ENCODE results near the gene KCNA10.

KCNA10 gene

GRCh38 chr1:110495926-110496600 lies 22.9 kb downstream of the KCNA10 start:
- peak; percentile 50 for DNase-seq

- no peak for DNase-seq
Observed at GRCh38 chr1:110494522-110495406, 24.2 kb downstream of the KCNA10 start.

- DNase-seq = no peak
Observed at GRCh38 chr1:110494036-110494435, 24.9 kb downstream of the KCNA10 start.

- DNase-seq = no peak
Observed at GRCh38 chr1:110493059-110493699, 25.8 kb downstream of the KCNA10 start.

GRCh38 chr1:110492573-110492972 lies 26.4 kb downstream of the KCNA10 start:
- DNase-seq = no peak

DNA sequence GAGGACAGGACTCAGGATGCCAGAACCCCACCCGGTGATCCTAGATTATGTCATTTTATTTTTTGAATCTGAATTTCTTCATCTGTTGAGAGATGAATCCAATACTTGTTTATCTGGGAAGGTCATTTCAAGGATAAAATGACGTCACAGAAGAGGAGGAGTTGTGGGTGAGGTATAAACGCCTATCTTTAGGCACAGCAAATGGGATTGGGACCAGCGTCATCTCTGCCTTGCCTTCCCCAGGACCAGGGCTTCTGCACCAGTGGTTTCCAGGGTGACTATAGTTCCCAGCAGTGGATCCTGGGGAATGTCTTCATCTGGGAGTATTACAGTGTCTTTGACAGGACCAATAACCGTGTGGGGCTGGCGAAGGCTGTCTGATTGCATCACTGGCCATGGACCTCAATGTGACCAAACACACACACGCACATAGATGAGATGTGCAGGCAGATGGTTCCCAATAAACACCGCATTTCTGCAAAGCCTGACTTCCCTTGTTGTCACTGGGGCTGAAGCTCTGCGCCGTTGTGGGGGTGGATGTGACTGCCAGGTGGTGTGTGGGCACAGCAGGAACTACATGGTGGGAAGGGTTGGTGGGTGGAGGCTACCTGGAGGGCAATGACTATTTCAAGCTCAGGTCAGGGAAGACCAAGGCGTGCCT lies 28.1 kb downstream of the KCNA10 start:
- no peak for DNase-seq

GRCh38 chr1:110489973-110490542 lies 28.9 kb downstream of the KCNA10 start:
- no peak for DNase-seq

GRCh38 chr1:110489406-110489805 lies 29.6 kb downstream of the KCNA10 start:
- DNase-seq = no peak

GRCh38 chr1:110488867-110489266 lies 30.1 kb downstream of the KCNA10 start:
- no peak for DNase-seq

GRCh38 chr1:110488161-110488560 lies 30.8 kb downstream of the KCNA10 start:
- DNase-seq = no peak

DNA sequence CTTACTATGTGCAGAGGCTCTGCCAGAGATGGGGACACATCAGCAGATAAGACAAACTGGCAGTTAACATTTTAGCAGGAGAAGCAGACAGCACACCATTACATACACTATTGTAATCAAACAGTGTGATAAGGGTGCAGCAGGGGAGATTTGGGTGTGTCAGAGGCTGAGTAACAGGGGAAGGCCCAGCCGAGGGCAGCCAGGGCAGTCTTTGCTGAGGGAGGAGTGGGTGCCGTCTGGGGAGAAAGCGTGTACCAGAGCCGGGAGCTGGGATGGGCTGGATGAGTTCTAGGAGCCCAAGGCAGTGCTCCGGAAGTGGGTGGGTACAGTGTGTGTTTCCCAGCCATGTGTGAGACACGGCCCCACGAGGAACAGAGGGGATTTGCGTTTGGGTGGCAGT lies 31.2 kb downstream of the KCNA10 start:
- DNase-seq = no peak

DNA sequence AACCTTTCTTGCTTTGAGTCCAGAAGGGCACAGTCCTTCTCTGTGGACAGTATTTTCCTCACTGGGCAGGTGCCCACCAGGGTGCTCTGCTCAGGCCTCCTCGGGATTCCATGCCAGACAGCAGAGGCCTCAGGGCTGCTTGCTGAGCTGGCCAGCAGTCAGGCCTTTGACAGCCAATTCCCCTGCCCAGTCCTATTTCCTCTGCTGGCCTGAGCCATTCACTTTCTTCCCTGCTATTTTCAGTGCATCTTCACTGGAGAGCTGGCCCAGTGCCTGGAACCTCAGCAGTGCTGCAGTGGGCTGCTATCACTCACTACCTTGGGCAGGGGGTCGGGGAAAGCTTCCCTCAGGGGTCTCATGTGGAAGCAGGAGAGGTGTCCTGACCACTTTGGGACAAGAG lies 33.2 kb downstream of the KCNA10 start:
- DNase-seq = no peak

DNA sequence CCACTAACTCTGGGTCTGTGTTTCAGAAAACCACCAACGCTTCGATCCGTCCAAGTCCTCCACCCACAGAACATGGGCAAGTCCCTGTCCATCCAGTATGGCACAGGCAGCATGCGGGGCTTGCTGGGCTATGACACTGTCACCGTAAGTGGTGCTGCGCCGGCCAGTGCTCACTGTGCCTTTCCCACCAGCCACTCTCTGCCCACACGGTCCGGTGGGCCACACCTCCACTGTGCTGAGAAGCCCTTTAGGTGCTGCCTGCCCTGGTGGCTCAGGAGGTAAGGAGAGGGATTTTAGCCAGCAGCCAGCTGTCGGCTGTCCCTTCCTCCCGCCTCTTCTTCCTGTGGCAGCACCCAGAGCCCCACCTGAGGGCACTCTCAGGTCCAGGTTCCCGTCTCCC lies 34.2 kb downstream of the KCNA10 start:
- no peak for DNase-seq

DNA sequence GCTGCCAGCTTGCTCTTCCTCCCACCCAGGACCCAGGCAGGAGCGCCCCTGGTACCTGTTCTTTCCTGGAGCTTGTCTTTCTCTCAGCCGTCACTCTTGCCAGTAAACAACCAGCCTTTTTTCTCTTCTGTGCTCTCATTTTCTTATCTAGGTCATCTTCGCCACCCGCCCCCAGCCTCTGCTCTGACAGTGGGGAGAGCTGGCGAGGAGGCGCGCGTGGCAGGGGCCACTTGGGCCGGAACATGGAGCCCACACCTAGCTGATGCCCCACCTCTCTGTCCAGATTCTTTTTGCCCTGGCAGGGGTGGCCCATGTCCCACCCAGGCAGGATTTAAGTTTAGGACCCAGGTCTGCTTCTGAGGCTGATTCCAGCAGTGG lies 35.7 kb downstream of the KCNA10 start:
- DNase-seq = no peak

- no peak for DNase-seq
Observed at GRCh38 chr1:110482662-110483307, 36.2 kb downstream of the KCNA10 start.

DNA sequence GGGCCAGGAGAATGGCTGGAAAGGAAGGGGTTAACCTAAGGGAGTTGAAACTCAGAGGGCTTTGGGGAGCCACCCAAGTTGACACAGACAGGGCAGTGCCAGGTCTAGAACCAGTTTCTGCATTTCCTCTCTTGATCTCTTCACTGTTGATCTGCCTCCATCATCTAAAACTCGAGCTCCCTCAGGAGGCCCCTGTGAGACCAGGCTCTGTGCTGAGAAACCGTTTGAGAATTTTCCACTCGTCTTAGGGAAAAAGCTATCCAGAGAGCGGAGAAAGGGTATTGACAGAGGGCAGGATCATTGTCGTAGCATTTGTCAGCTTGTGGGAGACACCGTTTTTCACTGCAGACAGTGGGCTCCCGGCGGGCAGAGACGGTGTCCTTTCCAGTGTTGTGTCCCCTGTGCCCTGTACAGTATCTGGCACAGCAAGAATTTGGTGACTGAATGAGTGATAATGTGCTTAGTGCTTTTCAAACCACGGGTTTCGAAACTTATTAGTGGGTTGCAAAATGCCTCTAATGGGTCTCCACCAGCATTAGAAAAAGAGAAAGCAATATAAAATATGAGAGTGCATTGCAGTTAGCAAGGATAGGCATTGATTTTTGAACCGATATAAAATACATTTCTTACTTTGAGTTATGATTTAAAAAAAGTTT lies 36.9 kb downstream of the KCNA10 start:
- no peak for DNase-seq

DNA sequence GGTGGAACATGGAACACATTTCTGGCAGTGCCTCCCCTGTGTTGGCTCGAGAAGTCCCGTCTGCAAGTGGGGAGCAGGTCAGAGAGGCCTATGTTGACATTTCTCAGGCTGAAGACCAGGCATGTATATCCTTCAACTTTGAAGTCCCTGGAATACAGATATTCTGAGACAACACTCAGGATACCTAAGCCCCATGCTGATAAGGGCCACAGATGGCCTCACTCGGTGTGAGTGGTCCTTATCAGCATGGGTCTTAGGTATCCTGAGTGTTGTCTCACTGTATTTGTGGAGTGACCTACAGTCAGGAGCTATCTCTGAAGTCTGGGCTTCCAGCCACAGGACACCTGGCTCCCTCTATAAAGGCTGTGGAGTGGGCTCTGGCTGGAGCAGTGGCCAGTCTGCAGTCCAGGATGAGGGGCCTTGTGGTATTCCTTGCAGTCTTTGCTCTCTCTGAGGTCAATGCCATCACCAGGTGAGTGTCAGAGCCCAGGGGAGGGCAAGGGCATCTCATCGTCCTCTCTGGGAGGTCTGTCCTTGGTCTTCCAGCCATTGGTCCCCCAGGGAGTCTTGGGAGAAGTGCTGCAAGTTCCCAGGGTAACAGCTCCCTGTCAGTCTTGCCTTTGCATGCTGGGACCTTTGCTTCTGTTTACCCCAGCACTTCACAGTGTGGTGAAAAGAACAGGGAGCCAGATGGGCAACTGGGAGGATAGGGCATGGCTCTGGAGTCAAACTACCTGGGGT lies 38.4 kb downstream of the KCNA10 start:
- DNase-seq = no peak

DNA sequence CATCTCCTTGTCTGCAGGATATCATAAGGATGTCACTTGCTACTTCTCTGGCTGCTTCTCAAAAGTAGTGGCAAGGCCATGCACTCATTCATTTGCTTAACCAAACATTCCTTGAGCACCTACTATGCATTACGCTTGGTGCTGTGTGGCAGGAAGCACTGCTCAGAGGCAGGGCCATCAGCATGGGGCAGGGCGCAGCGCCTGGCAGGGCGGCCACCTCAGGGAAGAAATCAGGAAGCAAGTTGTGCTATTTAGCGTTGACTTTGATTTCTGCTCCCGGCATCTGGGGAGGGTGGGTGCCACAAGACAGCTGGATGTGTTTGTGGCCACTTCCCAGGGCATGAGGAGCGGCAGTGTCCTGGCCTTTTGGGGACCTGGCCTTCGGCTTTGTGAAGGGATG lies 40.1 kb downstream of the KCNA10 start:
- no peak for DNase-seq

- no peak for DNase-seq
Observed at GRCh38 chr1:110477967-110478640, 40.9 kb downstream of the KCNA10 start.

GRCh38 chr1:110477445-110477957 lies 41.5 kb downstream of the KCNA10 start:
- no peak for DNase-seq
